Thymus (tissue), 11 donors: Measurements from ENCODE around the gene OCSTAMP. TPM values are rescaled to one million over a fixed set of nuclear protein-coding genes. Genes with fewer than 3 reads are reported as not detected.

Experiments used
- DNase-seq, 9 donors: peaks; one replicate each; pipeline ENCODE4 v3.0.0-alpha.2; 2013; ENCODE audit warnings: low spot score in 9 of 9, low read depth in 6 of 9, missing footprints in 1 of 9
- H3K27ac ChIP-seq, 2 donors: one replicate each; pipeline ENCODE4 v1.5.1; 2013; ENCODE audit warnings: control low read depth in 1 of 2, low read depth in 1 of 2, low read length in 1 of 2, mild to moderate bottlenecking in 1 of 2, moderate library complexity in 1 of 2
- H3K27me3 ChIP-seq, 2 donors: one replicate each; pipeline ENCODE4 v1.5.1; 2013; ENCODE audit warnings: low read length in 1 of 2; ENCODE audit not compliant: control insufficient read depth in 2 of 2, insufficient read depth in 1 of 2
- H3K36me3 ChIP-seq, 2 donors: one replicate each; pipeline ENCODE4 v1.5.1; 2013; ENCODE audit warnings: low read length in 1 of 2, mild to moderate bottlenecking in 1 of 2, moderate library complexity in 1 of 2; ENCODE audit not compliant: control insufficient read depth in 2 of 2, insufficient read depth in 2 of 2
- H3K4me1 ChIP-seq, 2 donors: one replicate each; pipeline ENCODE4 v1.5.1; 2013; ENCODE audit warnings: low read length in 2 of 2; ENCODE audit not compliant: control insufficient read depth in 2 of 2, insufficient read depth in 2 of 2
- H3K4me3 ChIP-seq, 2 donors: one replicate each; pipeline ENCODE4 v1.5.1; 2013; ENCODE audit warnings: low read length in 2 of 2, control low read depth in 1 of 2, mild to moderate bottlenecking in 1 of 2
- H3K9me3 ChIP-seq, 2 donors: one replicate each; pipeline ENCODE4 v1.5.1; 2013; ENCODE audit warnings: low read length in 1 of 2, mild to moderate bottlenecking in 1 of 2; ENCODE audit not compliant: control insufficient read depth in 2 of 2, insufficient read depth in 1 of 2
- WGBS: extraction: QIAGEN DNeasy Blood & Tissue Kit; methylation state at CpG from one replicate; pipeline ENCODE4 v1.1.7; 2013; 5-methylcytosine and 5-hydroxymethylcytosine counted together
- polyA plus RNA-seq: library from polyadenylated mRNA; stranded (reverse); fragments of 200-250 nt; gene quantifications from one replicate; pipeline ENCODE4 v1.2.3, GENCODE V29; 2013
- total RNA-seq: library from RNA; stranded (reverse); fragments of 120-200 nt; gene quantifications from one replicate; pipeline ENCODE4 v1.2.4, GENCODE V29; 2013
- donor health status: healthy.

OCSTAMP gene
- total and polyA plus RNA-seq, 2 donors, result under 0.01 to 0.02 TPM

GRCh38 chr20:46558511-46558959 is 8.1 kb upstream of the OCSTAMP start:
- H3K4me3 ChIP-seq, result no peak overlapping the region
- H3K27ac ChIP-seq, result no peak overlapping the region
- DNase-seq, result peak in 1 of 9 donors; percentile 9
- peaks cover 0 to 5% of the 10 kb centered on the region in 2 donors for H3K4me1 ChIP-seq
- H3K27me3 ChIP-seq, result no peaks in the 10 kb centered on the region
- H3K9me3 ChIP-seq, result no peaks in the 10 kb centered on the region
- H3K36me3 ChIP-seq, result no peaks in the 10 kb centered on the region
- WGBS, result 92% methylated on average over 5 of the region's 5 CpGs

DNA sequence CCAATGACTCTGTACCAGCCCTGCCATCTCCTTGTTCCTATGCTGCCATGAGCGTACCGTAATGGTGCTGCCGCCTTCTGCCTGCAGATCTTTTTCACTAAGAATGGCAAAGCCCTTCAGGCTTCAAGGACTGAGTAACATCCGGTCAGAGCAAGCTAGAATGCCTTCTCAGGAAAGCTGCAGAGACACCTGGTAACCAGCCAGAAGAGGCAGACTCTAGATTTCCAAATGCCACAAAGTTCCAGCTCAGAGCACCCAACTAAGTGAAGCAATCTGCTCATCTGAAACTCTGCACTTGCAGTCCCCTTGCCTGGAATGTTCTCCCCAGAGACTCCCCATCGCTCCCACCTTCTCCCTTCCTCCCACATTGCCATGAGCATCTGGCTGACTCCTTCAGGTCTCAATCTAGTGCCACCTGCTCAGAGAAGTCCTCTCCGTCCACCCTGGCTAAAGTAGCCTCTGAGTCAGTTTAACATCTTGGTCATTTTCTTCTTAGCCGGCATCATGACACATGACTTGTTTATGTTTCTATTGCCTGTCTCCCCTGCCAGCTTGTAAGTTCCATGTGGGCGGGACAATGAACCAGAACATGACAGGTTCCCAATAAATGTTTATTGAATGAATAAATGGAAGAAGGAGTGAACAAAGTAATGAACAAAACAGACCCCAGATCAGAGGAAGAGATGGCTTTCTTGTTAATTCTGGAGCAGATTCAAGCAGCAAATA is 6.9 kb upstream of the OCSTAMP start:
- no peak for DNase-seq
- WGBS, result 92% methylated on average over 8 of the region's 8 CpGs
- H3K9me3 ChIP-seq, result no peaks in the 10 kb centered on the region
- H3K27me3 ChIP-seq, result no peaks in the 10 kb centered on the region
- H3K4me1 ChIP-seq, result peaks cover 0 to 13% of the 10 kb centered on the region in 2 donors
- H3K36me3 ChIP-seq, result no peaks in the 10 kb centered on the region
- H3K27ac ChIP-seq, result no peak overlapping the region
- no peak overlapping the region for H3K4me3 ChIP-seq

GRCh38 chr20:46555370-46555956 is 5.0 kb upstream of the OCSTAMP start:
- no peak for DNase-seq
- Histone ChIP-seq H3K27ac (no peak overlapping the region), H3K4me1 (peaks cover 0 to 8% of the 10 kb centered on the region in 2 donors), H3K4me3 (no peak overlapping the region), H3K9me3 (no peaks in the 10 kb centered on the region), H3K36me3 (no peaks in the 10 kb centered on the region), H3K27me3 (peaks cover 0 to under 1% of the 10 kb centered on the region in 2 donors)
- WGBS, result 88% methylated on average over 4 of the region's 4 CpGs

DNA sequence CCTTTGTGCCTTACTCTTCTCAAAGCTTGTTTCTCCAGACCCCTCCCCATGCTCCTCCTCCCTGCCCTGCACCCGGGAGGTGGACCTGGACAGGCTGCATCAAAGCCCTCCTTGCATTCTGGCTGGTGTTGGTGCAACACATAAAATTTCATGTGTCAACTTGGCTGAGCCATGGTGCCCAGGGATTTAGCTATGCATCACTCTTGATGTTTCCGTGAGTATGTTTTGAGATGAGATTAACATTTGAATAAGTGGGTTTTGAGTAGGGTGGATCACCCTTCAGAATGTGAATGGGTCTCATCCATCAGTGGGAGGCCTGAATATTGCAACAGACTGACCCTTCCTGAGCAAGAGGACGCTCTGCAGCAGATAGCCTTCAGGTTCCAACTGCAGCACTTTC is 4.4 kb upstream of the OCSTAMP start:
- no peak for DNase-seq
- H3K27me3 ChIP-seq, result peaks cover 0 to 3% of the 10 kb centered on the region in 2 donors
- no peak overlapping the region for H3K27ac ChIP-seq
- 95% methylated on average over 3 of the region's 3 CpGs for WGBS
- peaks cover 0 to 8% of the 10 kb centered on the region in 2 donors for H3K4me1 ChIP-seq
- no peaks in the 10 kb centered on the region for H3K9me3 ChIP-seq
- no peaks in the 10 kb centered on the region for H3K36me3 ChIP-seq
- H3K4me3 ChIP-seq, result no peak overlapping the region

- H3K27me3 ChIP-seq, result peaks cover 0 to 3% of the 10 kb centered on the region in 2 donors
- H3K4me1 ChIP-seq, result peaks cover 0 to 8% of the 10 kb centered on the region in 2 donors
- H3K27ac ChIP-seq, result no peak overlapping the region
- WGBS, result 98% methylated on average over 3 of the region's 3 CpGs
- DNase-seq, result no peak
- no peaks in the 10 kb centered on the region for H3K36me3 ChIP-seq
- no peaks in the 10 kb centered on the region for H3K9me3 ChIP-seq
- H3K4me3 ChIP-seq, result no peak overlapping the region
These were observed 3.5 kb upstream of the OCSTAMP start for GRCh38 chr20:46553926-46554325.

DNA sequence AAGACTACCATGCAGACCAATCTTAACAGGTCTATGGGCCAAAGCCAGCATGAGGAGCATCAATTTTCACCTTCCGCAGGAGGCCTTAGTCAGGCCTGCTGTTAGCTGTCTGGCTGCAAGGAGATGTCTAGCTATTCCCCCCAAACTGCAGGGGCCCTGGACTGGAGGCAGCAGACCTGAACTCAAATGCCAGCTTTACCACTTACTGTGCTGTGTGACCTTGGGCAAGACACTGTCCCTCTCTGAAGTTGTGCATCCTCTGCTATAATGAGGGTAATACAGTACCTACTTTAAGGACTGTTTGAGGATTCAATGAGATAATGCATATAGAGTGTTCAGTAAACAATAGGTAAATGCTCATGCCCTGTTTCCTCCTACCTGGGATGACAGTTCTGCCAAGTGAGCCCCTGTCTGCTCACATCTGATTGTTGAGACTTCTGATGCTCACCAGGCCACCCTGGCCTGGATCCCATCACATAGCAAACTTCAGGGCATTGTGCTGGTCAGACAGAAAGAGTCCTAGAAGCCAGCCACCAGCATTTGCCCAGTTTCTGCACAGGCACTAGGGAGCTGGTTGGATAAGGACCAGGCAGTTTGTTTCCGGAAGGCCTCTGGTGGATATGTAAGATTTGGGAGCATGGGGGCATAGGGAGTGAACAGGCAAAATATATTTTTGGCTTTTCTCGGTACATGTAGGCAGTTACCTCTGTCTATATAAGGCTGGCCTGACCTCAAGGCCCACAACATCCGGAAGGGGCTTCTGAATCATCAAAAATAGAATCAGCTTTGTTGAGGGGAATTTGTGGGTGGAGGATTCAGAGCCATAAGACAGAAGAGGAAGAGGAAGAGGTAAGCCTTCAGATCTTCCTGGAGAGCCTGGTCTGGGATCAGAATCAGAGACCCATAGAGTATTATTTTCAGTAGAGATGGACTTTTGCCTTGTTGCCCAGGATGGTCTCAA is 2.3 kb upstream of the OCSTAMP start:
- Histone ChIP-seq H3K9me3 (no peaks in the 10 kb centered on the region), H3K27ac (no peak overlapping the region), H3K4me1 (peaks cover 0 to 8% of the 10 kb centered on the region in 2 donors), H3K27me3 (peaks cover 0 to 3% of the 10 kb centered on the region in 2 donors), H3K4me3 (no peak overlapping the region), H3K36me3 (no peaks in the 10 kb centered on the region)
- WGBS, result 30% methylated on average over 4 of the region's 4 CpGs
- peak in 2 of 9 donors; percentile 16 to 41 for DNase-seq

GRCh38 chr20:46551522-46552381 is 1.3 kb upstream of the OCSTAMP start:
- Histone ChIP-seq H3K36me3 (no peaks in the 10 kb centered on the region), H3K4me1 (peaks cover 0 to 8% of the 10 kb centered on the region in 2 donors), H3K4me3 (no peak overlapping the region), H3K27ac (no peak overlapping the region), H3K9me3 (no peaks in the 10 kb centered on the region), H3K27me3 (peaks cover 0 to 3% of the 10 kb centered on the region in 2 donors)
- WGBS, result 88% methylated on average over 12 of the region's 12 CpGs
- DNase-seq, result no peak

- Histone ChIP-seq H3K27me3 (peaks cover 0 to 3% of the 10 kb centered on the region in 2 donors), H3K9me3 (no peaks in the 10 kb centered on the region), H3K36me3 (no peaks in the 10 kb centered on the region), H3K27ac (no peak overlapping the region), H3K4me1 (peaks cover 0 to 8% of the 10 kb centered on the region in 2 donors), H3K4me3 (no peak overlapping the region)
- 94% methylated on average over 4 of the region's 4 CpGs for WGBS
- DNase-seq, result no peak
These were observed 1.1 kb downstream of the OCSTAMP start for GRCh38 chr20:46549188-46549972.
